Loucy (cell line): ENCODE data around the gene CRABP2.

Source experiments
- H2AFZ ChIP-seq: fragments of 200-600 bp; sonication (generic); 2 replicates; pipeline ENCODE4 v1.6.0; 2016; ENCODE audit warnings: antibody characterized with exemption, mild to moderate bottlenecking, low read length, moderate library complexity
- H3F3A ChIP-seq: fragments of 200-600 bp; 2 replicates; pipeline ENCODE4 v1.6.0; 2016; ENCODE audit warnings: antibody characterized with exemption, low read depth, mild to moderate bottlenecking
- H3K27me3 ChIP-seq: fragments of 200-600 bp; sonication (generic); 2 replicates; pipeline ENCODE4 v1.6.1; 2014; ENCODE audit warnings: low read length, mild to moderate bottlenecking; ENCODE audit not compliant: insufficient read depth, poor library complexity, severe bottlenecking
- H3K36me3 ChIP-seq: fragments of 200-600 bp; sonication (generic); 2 replicates; pipeline ENCODE4 v1.6.1; 2016; ENCODE audit warnings: low read length; ENCODE audit not compliant: insufficient read depth
- H3K4me1 ChIP-seq: fragments of 200-600 bp; sonication (generic); 2 replicates; pipeline ENCODE4 v1.5.1; 2014; ENCODE audit warnings: low read length, mild to moderate bottlenecking; ENCODE audit not compliant: insufficient read depth, poor library complexity, severe bottlenecking
- H3K4me2 ChIP-seq: fragments of 200-600 bp; sonication (generic); 2 replicates; pipeline ENCODE4 v1.6.0; 2014; ENCODE audit warnings: antibody characterized with exemption, low read length, low read depth, mild to moderate bottlenecking; ENCODE audit not compliant: poor library complexity, severe bottlenecking
- H3K4me3 ChIP-seq: fragments of 200-600 bp; sonication (generic); 2 replicates; pipeline ENCODE4 v1.5.1; 2014; ENCODE audit warnings: low read length, mild to moderate bottlenecking, mixed read lengths; ENCODE audit not compliant: poor library complexity, severe bottlenecking
- H3K79me2 ChIP-seq: fragments of 200-600 bp; sonication (generic); 2 replicates; pipeline ENCODE4 v1.6.1; 2014; ENCODE audit warnings: low read length; ENCODE audit not compliant: insufficient read depth
- H3K9ac ChIP-seq: fragments of 200-600 bp; sonication (generic); 2 replicates; pipeline ENCODE4 v1.6.0; 2014; ENCODE audit warnings: mild to moderate bottlenecking, low read depth, low read length, moderate library complexity; ENCODE audit not compliant: poor library complexity, severe bottlenecking
- H3K9me2 ChIP-seq: fragments of 200-600 bp; sonication (generic); replicated peaks from 2 replicates; pipeline ENCODE4 v1.6.1; 2016; ENCODE audit warnings: low read depth, low read length, mixed read lengths
- H3K9me3 ChIP-seq: fragments of 200-600 bp; sonication (generic); 2 replicates; pipeline ENCODE4 v1.6.1; 2014; ENCODE audit warnings: mild to moderate bottlenecking, antibody characterized with exemption, low read length, low read depth; ENCODE audit not compliant: insufficient read depth
- H4K20me1 ChIP-seq: fragments of 200-600 bp; sonication (generic); 2 replicates; pipeline ENCODE4 v1.6.0; 2014; ENCODE audit warnings: antibody characterized with exemption, low read length, mild to moderate bottlenecking; ENCODE audit not compliant: insufficient read depth, poor library complexity, severe bottlenecking
- CTCF ChIP-seq: fragments of 200-600 bp; sonication (generic); conservative IDR thresholded peaks from 2 replicates; pipeline ENCODE4 v1.5.1; 2014; ENCODE audit warnings: mild to moderate bottlenecking, antibody characterized with exemption, low read length
- EZH2phosphoT487 ChIP-seq: fragments of 200-600 bp; IDR thresholded peaks from 2 replicates; pipeline ENCODE4 v1.6.1; 2018; ENCODE audit warnings: antibody characterized with exemption, mild to moderate bottlenecking, moderate library complexity, borderline replicate concordance

Gene CRABP2

GRCh38 chr1:156750191-156750672, 44.8 kb upstream of the CRABP2 start:
- TF ChIP-seq CTCF (no peak), EZH2phosphoT487 (no peak)
- Histone ChIP-seq H3K79me2 (peaks cover 85% of the 10 kb centered on the region), H3K9me3 (no peaks in the 10 kb centered on the region), H3K4me1 (peaks cover 39% of the 10 kb centered on the region), H3K9me2 (no peaks in the 10 kb centered on the region), H3K36me3 (peaks cover 5% of the 10 kb centered on the region; the same call in 1 of the 2 replicates), H3K27me3 (peaks cover 6% of the 10 kb centered on the region), H3K4me2 (peak overlapping the region; percentile 99), H3K4me3 (peak overlapping the region; percentile 90), H2AFZ (no peak overlapping the region), H3F3A (no peaks in the 10 kb centered on the region), H3K9ac (peak overlapping the region; percentile 100), H4K20me1 (peaks cover 45% of the 10 kb centered on the region)

GRCh38 chr1:156749419-156750118, 44.2 kb upstream of the CRABP2 start:
- H3K4me3 ChIP-seq: peak overlapping the region; percentile 90
- peak overlapping the region; percentile 100 for H3K9ac ChIP-seq
- H3K4me2 ChIP-seq: peak overlapping the region; percentile 99
- H3K9me3 ChIP-seq: no peaks in the 10 kb centered on the region
- no peak for TF ChIP-seq EZH2phosphoT487
- TF ChIP-seq CTCF: no peak
- H3K4me1 ChIP-seq: peaks cover 36% of the 10 kb centered on the region
- peaks cover 12% of the 10 kb centered on the region; the same call in 1 of the 2 replicates for H3K36me3 ChIP-seq
- peaks cover 92% of the 10 kb centered on the region for H3K79me2 ChIP-seq
- H4K20me1 ChIP-seq: peaks cover 51% of the 10 kb centered on the region
- H2AFZ ChIP-seq: no peak overlapping the region
- peaks cover 6% of the 10 kb centered on the region for H3K27me3 ChIP-seq
- no peaks in the 10 kb centered on the region for H3F3A ChIP-seq
- H3K9me2 ChIP-seq: no peaks in the 10 kb centered on the region

- Histone ChIP-seq H3K4me1 (peaks cover 36% of the 10 kb centered on the region), H3K4me3 (peak overlapping the region; percentile 90), H3K36me3 (peaks cover 17% of the 10 kb centered on the region; the same call in 1 of the 2 replicates)
Measured at GRCh38 chr1:156748670-156749418, 43.5 kb upstream of the CRABP2 start.

More at GRCh38 chr1:156748670-156749418, 43.5 kb upstream of the CRABP2 start:
- Histone ChIP-seq H3K79me2 (peaks cover 97% of the 10 kb centered on the region), H3K27me3 (peaks cover 6% of the 10 kb centered on the region), H2AFZ (no peak overlapping the region), H4K20me1 (peaks cover 53% of the 10 kb centered on the region), H3K4me2 (peak overlapping the region; percentile 99), H3K9ac (peak overlapping the region; percentile 100), H3K9me3 (no peaks in the 10 kb centered on the region), H3K9me2 (no peaks in the 10 kb centered on the region), H3F3A (no peaks in the 10 kb centered on the region)
- TF ChIP-seq EZH2phosphoT487 (no peak), CTCF (no peak)
